GM12892 (cell line): Measurements from ENCODE around the gene UTP14A.

Experiments
- POLR2A ChIP-seq: IDR thresholded peaks from 2 replicates; pipeline ENCODE4 v1.6.1; 2011; ENCODE audit warnings: low read depth, low read length, control low read depth
- POLR2AphosphoS5 ChIP-seq: IDR thresholded peaks from 2 replicates; pipeline ENCODE4 v1.6.1; 2011; ENCODE audit warnings: low read depth, low read length, control low read depth

- no peak for TF ChIP-seq POLR2A
- no peak for TF ChIP-seq POLR2AphosphoS5
Measured at GRCh38 chrX:129931411-129932015, 25.5 kb downstream of the UTP14A start.
